NCI-H2227 treated with DMSO at 0.1 percent for 48 hours (cell line): ENCODE data around the gene CKB.

ENCODE experiments used
- DNase-seq: peaks from one replicate; lab custom pipeline; 2025; lab: John Stamatoyannopoulos, UW

Gene CKB

DNA sequence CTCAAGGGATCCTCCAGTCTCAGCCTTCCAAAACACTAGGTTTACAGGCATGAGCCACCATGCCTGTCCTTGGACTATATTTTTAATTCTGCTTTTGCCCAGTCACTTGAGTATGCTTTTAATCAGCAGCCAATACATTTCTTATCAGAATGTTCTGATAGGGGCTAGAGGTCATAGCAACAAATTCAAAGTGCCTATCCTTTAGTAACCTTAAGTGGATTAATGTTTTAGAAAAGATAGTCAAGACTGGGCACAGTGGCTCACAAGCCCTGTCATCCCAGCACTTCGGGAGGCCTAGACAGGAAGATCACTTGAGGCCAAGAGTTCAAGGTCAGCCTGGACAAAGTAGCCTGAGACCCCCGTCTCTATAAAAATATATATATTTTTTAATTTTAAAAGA is 37.1 kb downstream of the CKB start:
- DNase-seq, result no peak

- DNase-seq, result no peak
Observed at GRCh38 chr14:103483600-103483999, 39.0 kb downstream of the CKB start.

DNA sequence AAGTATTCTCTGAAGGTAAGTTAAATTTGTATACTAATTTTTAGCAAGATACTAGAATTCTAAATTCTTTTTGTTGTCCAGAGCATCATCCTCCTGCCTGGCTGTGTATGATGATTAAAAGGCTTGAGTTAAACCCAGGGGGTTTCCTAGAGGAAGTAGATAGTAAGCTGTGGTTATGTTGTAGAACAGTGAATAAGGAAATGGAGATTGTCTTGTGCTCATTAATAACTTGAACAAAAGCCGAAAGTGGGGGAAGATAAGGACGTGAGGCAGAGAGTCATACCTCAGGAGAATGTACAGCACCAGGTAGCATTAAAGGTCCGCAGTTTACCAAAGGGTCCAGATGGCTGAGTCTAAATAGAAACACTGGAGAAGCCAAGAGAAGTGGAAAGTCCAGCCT is 42.0 kb downstream of the CKB start:
- DNase-seq, result no peak

DNA sequence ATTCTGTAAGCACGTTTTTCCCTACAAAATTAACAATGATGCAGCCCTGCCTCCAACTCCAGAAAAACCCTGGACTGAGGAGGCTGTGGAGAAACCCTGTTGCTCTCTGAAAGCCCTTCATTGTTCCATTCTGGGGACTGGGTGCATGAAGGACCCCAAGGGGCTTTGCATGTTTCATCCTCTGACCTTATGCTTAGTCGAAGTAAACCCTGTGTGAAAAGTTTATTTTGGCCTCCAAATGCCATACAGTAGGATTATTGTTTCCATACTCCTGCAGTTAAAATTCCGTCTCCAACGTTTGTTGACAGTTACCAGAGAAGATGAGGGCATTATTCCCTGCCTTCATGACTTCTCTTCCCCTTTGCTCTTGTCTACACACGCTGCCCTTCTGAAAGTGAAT is 46.0 kb downstream of the CKB start:
- DNase-seq, result no peak

GRCh38 chr14:103476065-103476464 is 46.6 kb downstream of the CKB start:
- DNase-seq, result no peak

- no peak for DNase-seq
Observed at GRCh38 chr14:103474893-103475292, 47.7 kb downstream of the CKB start.

GRCh38 chr14:103472939-103473338 is 49.7 kb downstream of the CKB start:
- no peak for DNase-seq
